GM19372 (cell line): Measurements from ENCODE around the gene XPO1.

Experiments used
- ATAC-seq: cut with Tn5 transposase; IDR thresholded peaks from one replicate; pipeline ENCODE4 v1.9.1; 2021; ENCODE audit warnings: mild to moderate bottlenecking, low read depth, moderate library complexity; ENCODE audit not compliant: unreplicated experiment

The XPO1 gene

GRCh38 chr2:61437170-61437569, 101.0 kb downstream of the XPO1 start:
- no peak for ATAC-seq

GRCh38 chr2:61436092-61436491, 102.1 kb downstream of the XPO1 start:
- ATAC-seq, result no peak

GRCh38 chr2:61435291-61435690, 102.9 kb downstream of the XPO1 start:
- no peak for ATAC-seq

- ATAC-seq, result no peak
These were observed 103.8 kb downstream of the XPO1 start for GRCh38 chr2:61434314-61434713.

- no peak for ATAC-seq
These were observed 104.5 kb downstream of the XPO1 start for GRCh38 chr2:61433606-61434005.

GRCh38 chr2:61432990-61433389, 105.2 kb downstream of the XPO1 start:
- ATAC-seq, result no peak

- ATAC-seq, result no peak
These were observed 106.8 kb downstream of the XPO1 start for GRCh38 chr2:61431345-61431744.
